GM23338 (cell line): ENCODE data around the gene AJM1. TPM values are rescaled to one million over a fixed set of nuclear protein-coding genes. Genes with fewer than 3 reads are reported as not detected.

Experiments used
- ATAC-seq: fragments of 200-7000 bp; cut with Tn5 transposase; 3 replicates; pipeline ENCODE4 v1.9.1; 2020
- DNase-seq: peaks from one replicate; pipeline ENCODE4 v3.0.0-alpha.2; 2015; ENCODE audit warnings: low spot score
- H2AFZ ChIP-seq: fragments of 200-600 bp; sonication (generic); 2 replicates; pipeline ENCODE4 v1.8.0; 2016; ENCODE audit warnings: antibody characterized with exemption, mild to moderate bottlenecking, moderate library complexity
- H3F3A ChIP-seq: fragments of 200-600 bp; sonication (generic); replicated peaks from 2 replicates; pipeline ENCODE4 v1.8.0; 2017; ENCODE audit warnings: antibody characterized with exemption, mixed run types, low read depth
- H3K27ac ChIP-seq: fragments of 200-600 bp; sonication (generic); 2 replicates; pipeline ENCODE4 v1.6.1; 2016; ENCODE audit warnings: low read depth
- H3K27me3 ChIP-seq: fragments of 200-600 bp; sonication (generic); 2 replicates; pipeline ENCODE4 v1.8.0; 2016; ENCODE audit warnings: mild to moderate bottlenecking, mixed run types, moderate library complexity; ENCODE audit not compliant: insufficient read depth
- H3K36me3 ChIP-seq: fragments of 200-600 bp; sonication (generic); 2 replicates; pipeline ENCODE4 v1.8.0; 2016; ENCODE audit warnings: mild to moderate bottlenecking; ENCODE audit not compliant: insufficient read depth
- H3K4me1 ChIP-seq: fragments of 200-600 bp; sonication (generic); 2 replicates; pipeline ENCODE4 v1.8.0; 2016; ENCODE audit warnings: mild to moderate bottlenecking, moderate library complexity; ENCODE audit not compliant: insufficient read depth
- H3K4me2 ChIP-seq: fragments of 200-600 bp; sonication (generic); 2 replicates; pipeline ENCODE4 v1.7.1; 2017; ENCODE audit warnings: mixed run types
- H3K4me3 ChIP-seq: fragments of 200-600 bp; sonication (generic); 2 replicates; pipeline ENCODE4 v1.6.1; 2016; ENCODE audit warnings: mixed run types
- H3K79me2 ChIP-seq: fragments of 200-600 bp; sonication (generic); replicated peaks from 2 replicates; pipeline ENCODE4 v1.8.0; 2017; ENCODE audit warnings: mild to moderate bottlenecking; ENCODE audit not compliant: insufficient read depth
- H3K9me2 ChIP-seq: fragments of 200-600 bp; sonication (generic); 2 replicates; pipeline ENCODE4 v1.8.0; 2017; ENCODE audit not compliant: insufficient read depth
- H4K20me1 ChIP-seq: fragments of 200-600 bp; sonication (generic); replicated peaks from 2 replicates; pipeline ENCODE4 v1.8.0; 2017; ENCODE audit warnings: mild to moderate bottlenecking; ENCODE audit not compliant: insufficient read depth
- H3K27ac Mint-ChIP-seq: 2 replicates; pipeline ENCODE4 v1.8.0; 2020; ENCODE audit warnings: inconsistent platforms, mild to moderate bottlenecking, moderate library complexity, mixed read lengths
- H3K27me3 Mint-ChIP-seq: 3 replicates; pipeline ENCODE4 v1.8.0; 2022; ENCODE audit warnings: low read depth, mild to moderate bottlenecking, moderate library complexity, mixed read lengths, inconsistent platforms; ENCODE audit not compliant: insufficient read depth, poor library complexity
- H3K36me3 Mint-ChIP-seq: 3 replicates; pipeline ENCODE4 v1.8.0; 2021; ENCODE audit warnings: low read depth, mild to moderate bottlenecking, inconsistent platforms, moderate library complexity, mixed read lengths
- H3K4me1 Mint-ChIP-seq: 3 replicates; pipeline ENCODE4 v1.8.0; 2020; ENCODE audit warnings: mild to moderate bottlenecking, inconsistent platforms, mixed read lengths
- H3K4me3 Mint-ChIP-seq: 3 replicates; pipeline ENCODE4 v1.8.0; 2021; ENCODE audit warnings: moderate library complexity, mild to moderate bottlenecking, inconsistent platforms, mixed read lengths
- H3K9me3 Mint-ChIP-seq: 3 replicates; pipeline ENCODE4 v1.8.0; 2020; ENCODE audit warnings: moderate library complexity, mild to moderate bottlenecking, inconsistent platforms, mixed read lengths
- CREB1 ChIP-seq: fragments of 250-450 bp; sonication (Bioruptor Pico); IDR thresholded peaks from 2 replicates; pipeline ENCODE4 v1.5.0; 2020; ENCODE audit warnings: low read depth, mild to moderate bottlenecking, moderate library complexity
- CTCF ChIP-seq, 2 experiments: fragments of 200-600 bp in 1 of 2; sonication (generic) in 1 of 2; conservative IDR thresholded peaks; 2 replicates each; pipeline versions ENCODE4 v1.5.1 to v1.6.1; 2016 to 2017; ENCODE audit warnings: antibody characterized with exemption in 2 of 2, low read depth in 2 of 2, mild to moderate bottlenecking in 2 of 2, moderate library complexity in 1 of 2
- ETS1 ChIP-seq: IDR thresholded peaks from 2 replicates; pipeline ENCODE4 v1.6.1; 2016; ENCODE audit warnings: antibody characterized with exemption
- EZH2 ChIP-seq: fragments of 200-600 bp; sonication (generic); IDR thresholded peaks from one replicate; pipeline ENCODE4 v1.8.0; 2017; ENCODE audit warnings: antibody characterized with exemption, mild to moderate bottlenecking, low read depth; ENCODE audit not compliant: unreplicated experiment
- EZH2phosphoT487 ChIP-seq: fragments of 200-600 bp; sonication (generic); IDR thresholded peaks from one replicate; pipeline ENCODE4 v1.8.1; 2018; ENCODE audit warnings: antibody characterized with exemption; ENCODE audit not compliant: unreplicated experiment
- JUNB ChIP-seq: IDR thresholded peaks from one replicate; pipeline ENCODE4 v1.6.1; 2016; ENCODE audit warnings: antibody characterized with exemption; ENCODE audit not compliant: unreplicated experiment
- NANOG ChIP-seq: IDR thresholded peaks from 2 replicates; pipeline ENCODE4 v1.6.1; 2016; ENCODE audit warnings: antibody characterized with exemption, borderline replicate concordance
- POLR2AphosphoS5 ChIP-seq: IDR thresholded peaks from 2 replicates; pipeline ENCODE4 v1.6.1; 2016; ENCODE audit warnings: antibody characterized with exemption, low read depth
- STAT1 ChIP-seq: IDR thresholded peaks from one replicate; pipeline ENCODE4 v1.6.1; 2016; ENCODE audit warnings: antibody characterized with exemption; ENCODE audit not compliant: unreplicated experiment
- ZNF114 ChIP-seq: fragments of 250-450 bp; sonication (Bioruptor Pico); IDR thresholded peaks from 2 replicates; pipeline ENCODE4 v1.5.0; 2020; ENCODE audit warnings: mild to moderate bottlenecking, moderate library complexity
- polyA plus RNA-seq: library from polyadenylated mRNA; unstranded; fragments of >200 nt; fragmentation: Nextera tagmentation; extraction: Ambion mirVana; gene quantifications from 2 replicates; pipeline ENCODE4 v1.2.1, GENCODE V29; 2016
- total RNA-seq: library from RNA; depleted of rRNA; stranded (reverse); fragments of >200 nt; shearing (Covaris generic); gene quantifications from 2 replicates; pipeline ENCODE4 v1.2.3, GENCODE V29; 2014

AJM1 gene
- total and polyA plus RNA-seq, 2 experiments from 2014 or later, result 0.36 to 0.49 TPM

- no peak for DNase-seq
- Histone ChIP-seq H3K4me1 (no peaks in the 10 kb centered on the region; the same call in 1 of the 2 replicates), H3K36me3 (no peaks in the 10 kb centered on the region; the same call in 1 of the 2 replicates), H3F3A (0 out of 2 replicates have a peak, but pooled peaks cover 5% of the 10 kb centered on the region), H3K27me3 (peaks cover 5% of the 10 kb centered on the region), H4K20me1 (0 out of 2 replicates have a peak, but pooled peaks cover 3% of the 10 kb centered on the region), H3K4me2 (no peak overlapping the region), H3K79me2 (no peaks in the 10 kb centered on the region), H3K27ac (no peak overlapping the region), H3K9me2 (no peaks in the 10 kb centered on the region), H2AFZ (no peak overlapping the region), H3K4me3 (no peak overlapping the region)
- H3K4me3 Mint-ChIP-seq, result no peak overlapping the region
- H3K9me3 Mint-ChIP-seq, result no peaks in the 10 kb centered on the region
- H3K4me1 Mint-ChIP-seq, result no peaks in the 10 kb centered on the region; the same call in 2 of the 3 replicates
- ATAC-seq, result no peak
- peaks cover 22% of the 10 kb centered on the region for H3K27me3 Mint-ChIP-seq
- peaks cover 2% of the 10 kb centered on the region; the same call in 2 of the 3 replicates for H3K36me3 Mint-ChIP-seq
- no peak overlapping the region for H3K27ac Mint-ChIP-seq
- TF ChIP-seq NANOG (no peak), ZNF114 (CRISPR knock-in tag) (no peak), EZH2phosphoT487 (no peak), POLR2AphosphoS5 (no peak)
These were observed 8.8 kb downstream of the AJM1 start for GRCh38 chr9:136850866-136851775.

- no peak within 1 kb of the TSS for H2AFZ ChIP-seq
- no peak within 1 kb of the TSS for H3K27ac Mint-ChIP-seq
- H3K4me3 Mint-ChIP-seq, result no peak within 1 kb of the TSS
- DNase-seq (no peak), ATAC-seq (no peak)
- peaks cover 16% of the 10 kb centered on the region for H3K27me3 Mint-ChIP-seq
- no peaks in the 10 kb centered on the region; the same call in 1 of the 2 replicates for H3K4me1 ChIP-seq
- 0 out of 2 replicates have a peak, but pooled peaks cover 5% of the 10 kb centered on the region for H3F3A ChIP-seq
- no peak within 1 kb of the TSS for H3K4me3 ChIP-seq
- H3K27me3 ChIP-seq, result no peaks in the 10 kb centered on the region
- H3K4me2 ChIP-seq, result no peak within 1 kb of the TSS
- 0 out of 2 replicates have a peak, but pooled peaks cover 3% of the 10 kb centered on the region for H4K20me1 ChIP-seq
- peaks cover 2% of the 10 kb centered on the region; the same call in 2 of the 3 replicates for H3K36me3 Mint-ChIP-seq
- no peaks in the 10 kb centered on the region; the same call in 1 of the 2 replicates for H3K36me3 ChIP-seq
- H3K27ac ChIP-seq, result no peak within 1 kb of the TSS
- H3K79me2 ChIP-seq, result no peaks in the 10 kb centered on the region
- no peaks in the 10 kb centered on the region for H3K9me3 Mint-ChIP-seq
- no peaks in the 10 kb centered on the region; the same call in 2 of the 3 replicates for H3K4me1 Mint-ChIP-seq
- H3K9me2 ChIP-seq, result no peaks in the 10 kb centered on the region
- TF ChIP-seq CREB1 (CRISPR knock-in tag) (no peak), STAT1 (no peak), POLR2AphosphoS5 (no peak), CTCF (conservative IDR thresholded peaks at IDR 0.05; ENCODE audit: low read depth in 2 of 2) (no peak), JUNB (no peak), EZH2 (no peak), ZNF114 (CRISPR knock-in tag) (no peak), ETS1 (no peak)
These were observed 9.8 kb downstream of the AJM1 start, which contains the start of gene MAMDC4 for GRCh38 chr9:136851941-136852663. TSS of gene MAMDC4 (plus strand) at chr9:136852346. CDS start at chr9:136852417, 71 bp downstream.
